Activated naive CD8-positive, alpha-beta T cell treated with anti-CD3 and anti-CD28 coated beads, Interleukin-2, amount 50 U/mL, for 16 hours (primary cell): ENCODE measurements around the gene LRRC26.

ENCODE experiments used
- DNase-seq: peaks from one replicate; pipeline ENCODE4 v3.0.0-alpha.2; 2020; ENCODE audit warnings: low read depth, low spot score

LRRC26 gene

GRCh38 chr9:137183980-137184595 lies 14.2 kb upstream of the LRRC26 start:
- DNase-seq: no peak

- no peak for DNase-seq
Observed at GRCh38 chr9:137182836-137183235, 13.0 kb upstream of the LRRC26 start.

- DNase-seq: no peak
Observed at GRCh38 chr9:137181680-137182079, 11.8 kb upstream of the LRRC26 start.

- no peak for DNase-seq
Observed at GRCh38 chr9:137180491-137180890, 10.6 kb upstream of the LRRC26 start.

GRCh38 chr9:137179761-137180160 lies 9.9 kb upstream of the LRRC26 start:
- no peak for DNase-seq

GRCh38 chr9:137178939-137179630 lies 9.2 kb upstream of the LRRC26 start:
- DNase-seq: no peak

- DNase-seq: no peak
Observed at GRCh38 chr9:137178201-137178938, 8.5 kb upstream of the LRRC26 start.

GRCh38 chr9:137176302-137177182 lies 6.7 kb upstream of the LRRC26 start:
- DNase-seq: no peak

GRCh38 chr9:137175345-137175961 lies 5.6 kb upstream of the LRRC26 start:
- no peak for DNase-seq

GRCh38 chr9:137174722-137175293 lies 5.0 kb upstream of the LRRC26 start:
- DNase-seq: no peak

GRCh38 chr9:137173796-137174664 lies 4.2 kb upstream of the LRRC26 start:
- no peak for DNase-seq

- DNase-seq: no peak
Observed at GRCh38 chr9:137172901-137173795, 3.3 kb upstream of the LRRC26 start.

- DNase-seq: no peak
Observed at GRCh38 chr9:137171149-137171900, 1.5 kb upstream of the LRRC26 start.

- no peak for DNase-seq
Observed at GRCh38 chr9:137170486-137171148, 766 bp upstream of the LRRC26 start.

- DNase-seq: no peak
Observed at GRCh38 chr9:137168904-137169856, 671 bp downstream of the LRRC26 start.

GRCh38 chr9:137168573-137168903 lies 1.3 kb downstream of the LRRC26 start:
- no peak for DNase-seq
